ENCODE data around the gene CCSAP. TPM values are rescaled to one million over a fixed set of nuclear protein-coding genes. Genes with fewer than 3 reads are reported as not detected.

Gene CCSAP
- total and polyA plus RNA-seq, 2 of the 13 experiments (the other 11 are each of a cell fraction or from before 2014, with no cell fraction given): 3.7 to 9.0 TPM

DNA sequence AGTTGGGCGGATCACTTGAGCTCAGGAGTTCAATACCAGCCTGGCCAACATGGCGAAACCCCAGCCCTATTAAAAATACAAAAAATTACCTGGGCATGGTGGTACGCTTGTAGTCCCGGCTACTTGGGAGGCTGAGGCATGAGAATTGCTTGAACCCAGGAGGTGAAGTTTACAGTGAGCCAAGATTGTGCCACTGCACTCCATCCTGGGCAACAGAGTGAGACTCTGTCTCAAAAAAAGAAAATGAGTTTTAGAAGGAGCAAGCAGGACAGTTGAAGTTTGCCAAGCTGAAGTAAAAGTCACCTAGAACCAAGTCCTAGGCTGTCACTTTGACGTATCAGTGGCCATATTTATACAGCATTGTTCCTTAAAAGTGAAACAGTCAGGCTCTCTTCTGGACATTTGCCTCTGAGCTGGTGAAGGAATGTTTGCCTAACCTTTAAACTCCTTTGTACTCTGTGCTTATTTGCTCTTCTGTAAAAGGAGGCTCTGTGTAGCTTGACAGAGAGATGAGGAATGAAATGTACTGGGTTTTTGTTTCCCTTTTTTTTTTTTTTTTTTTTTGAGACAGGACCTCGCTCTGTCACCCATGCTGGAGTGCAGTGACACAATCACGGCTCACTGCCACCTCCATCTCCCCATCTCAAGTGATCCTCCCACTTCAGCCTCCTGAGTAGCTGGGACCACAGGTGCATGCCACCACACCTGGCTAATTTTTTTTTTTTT is 69.2 kb downstream of the CCSAP start (continued):
- TF ChIP-seq ZNF570 (CRISPR knock-in tag; IDR thresholded peaks at IDR 0.05; ENCODE audit: borderline replicate concordance): no peak
- TF ChIP-seq NR2F2 (IDR thresholded peaks at IDR 0.05; ENCODE audit: borderline replicate concordance, low read depth): peak; percentile 68
- TF ChIP-seq ZFP36L2 (CRISPR knock-in tag; IDR thresholded peaks at IDR 0.05): no peak
- TF ChIP-seq, protein P1, sequence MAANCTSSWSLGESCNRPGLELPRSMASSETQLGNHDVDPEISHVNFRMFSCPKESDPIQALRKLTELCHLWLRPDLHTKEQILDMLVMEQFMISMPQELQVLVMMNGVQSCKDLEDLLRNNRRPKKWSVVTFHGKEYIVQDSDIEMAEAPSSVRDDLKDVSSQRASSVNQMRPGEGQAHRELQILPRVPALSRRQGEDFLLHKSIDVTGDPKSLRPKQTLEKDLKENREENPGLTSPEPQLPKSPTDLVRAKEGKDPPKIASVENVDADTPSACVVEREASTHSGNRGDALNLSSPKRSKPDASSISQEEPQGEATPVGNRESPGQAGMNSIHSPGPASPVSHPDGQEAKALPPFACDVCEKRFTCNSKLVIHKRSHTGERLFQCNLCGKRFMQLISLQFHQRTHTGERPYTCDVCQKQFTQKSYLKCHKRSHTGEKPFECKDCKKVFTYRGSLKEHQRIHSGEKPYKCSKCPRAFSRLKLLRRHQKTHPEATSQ (CRISPR knock-in tag; IDR thresholded peaks at IDR 0.05; ENCODE audit: borderline replicate concordance): no peak
- no peak for TF ChIP-seq ZC3H13 (CRISPR knock-in tag; IDR thresholded peaks at IDR 0.05)
- TF ChIP-seq, protein P2, sequence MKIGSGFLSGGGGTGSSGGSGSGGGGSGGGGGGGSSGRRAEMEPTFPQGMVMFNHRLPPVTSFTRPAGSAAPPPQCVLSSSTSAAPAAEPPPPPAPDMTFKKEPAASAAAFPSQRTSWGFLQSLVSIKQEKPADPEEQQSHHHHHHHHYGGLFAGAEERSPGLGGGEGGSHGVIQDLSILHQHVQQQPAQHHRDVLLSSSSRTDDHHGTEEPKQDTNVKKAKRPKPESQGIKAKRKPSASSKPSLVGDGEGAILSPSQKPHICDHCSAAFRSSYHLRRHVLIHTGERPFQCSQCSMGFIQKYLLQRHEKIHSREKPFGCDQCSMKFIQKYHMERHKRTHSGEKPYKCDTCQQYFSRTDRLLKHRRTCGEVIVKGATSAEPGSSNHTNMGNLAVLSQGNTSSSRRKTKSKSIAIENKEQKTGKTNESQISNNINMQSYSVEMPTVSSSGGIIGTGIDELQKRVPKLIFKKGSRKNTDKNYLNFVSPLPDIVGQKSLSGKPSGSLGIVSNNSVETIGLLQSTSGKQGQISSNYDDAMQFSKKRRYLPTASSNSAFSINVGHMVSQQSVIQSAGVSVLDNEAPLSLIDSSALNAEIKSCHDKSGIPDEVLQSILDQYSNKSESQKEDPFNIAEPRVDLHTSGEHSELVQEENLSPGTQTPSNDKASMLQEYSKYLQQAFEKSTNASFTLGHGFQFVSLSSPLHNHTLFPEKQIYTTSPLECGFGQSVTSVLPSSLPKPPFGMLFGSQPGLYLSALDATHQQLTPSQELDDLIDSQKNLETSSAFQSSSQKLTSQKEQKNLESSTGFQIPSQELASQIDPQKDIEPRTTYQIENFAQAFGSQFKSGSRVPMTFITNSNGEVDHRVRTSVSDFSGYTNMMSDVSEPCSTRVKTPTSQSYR (CRISPR knock-in tag; IDR thresholded peaks at IDR 0.05; ENCODE audit: borderline replicate concordance): peak; percentile 27; the same call in 1 of the 2 replicates
- TF ChIP-seq ZNF773 (CRISPR knock-in tag; IDR thresholded peaks at IDR 0.05; ENCODE audit: borderline replicate concordance): no peak
- TF ChIP-seq ZNF552 (CRISPR knock-in tag; IDR thresholded peaks at IDR 0.05; ENCODE audit: borderline replicate concordance): no peak
- no peak for TF ChIP-seq GTF3A (CRISPR knock-in tag; conservative IDR thresholded peaks at IDR 0.05)
- TF ChIP-seq, protein P3, sequence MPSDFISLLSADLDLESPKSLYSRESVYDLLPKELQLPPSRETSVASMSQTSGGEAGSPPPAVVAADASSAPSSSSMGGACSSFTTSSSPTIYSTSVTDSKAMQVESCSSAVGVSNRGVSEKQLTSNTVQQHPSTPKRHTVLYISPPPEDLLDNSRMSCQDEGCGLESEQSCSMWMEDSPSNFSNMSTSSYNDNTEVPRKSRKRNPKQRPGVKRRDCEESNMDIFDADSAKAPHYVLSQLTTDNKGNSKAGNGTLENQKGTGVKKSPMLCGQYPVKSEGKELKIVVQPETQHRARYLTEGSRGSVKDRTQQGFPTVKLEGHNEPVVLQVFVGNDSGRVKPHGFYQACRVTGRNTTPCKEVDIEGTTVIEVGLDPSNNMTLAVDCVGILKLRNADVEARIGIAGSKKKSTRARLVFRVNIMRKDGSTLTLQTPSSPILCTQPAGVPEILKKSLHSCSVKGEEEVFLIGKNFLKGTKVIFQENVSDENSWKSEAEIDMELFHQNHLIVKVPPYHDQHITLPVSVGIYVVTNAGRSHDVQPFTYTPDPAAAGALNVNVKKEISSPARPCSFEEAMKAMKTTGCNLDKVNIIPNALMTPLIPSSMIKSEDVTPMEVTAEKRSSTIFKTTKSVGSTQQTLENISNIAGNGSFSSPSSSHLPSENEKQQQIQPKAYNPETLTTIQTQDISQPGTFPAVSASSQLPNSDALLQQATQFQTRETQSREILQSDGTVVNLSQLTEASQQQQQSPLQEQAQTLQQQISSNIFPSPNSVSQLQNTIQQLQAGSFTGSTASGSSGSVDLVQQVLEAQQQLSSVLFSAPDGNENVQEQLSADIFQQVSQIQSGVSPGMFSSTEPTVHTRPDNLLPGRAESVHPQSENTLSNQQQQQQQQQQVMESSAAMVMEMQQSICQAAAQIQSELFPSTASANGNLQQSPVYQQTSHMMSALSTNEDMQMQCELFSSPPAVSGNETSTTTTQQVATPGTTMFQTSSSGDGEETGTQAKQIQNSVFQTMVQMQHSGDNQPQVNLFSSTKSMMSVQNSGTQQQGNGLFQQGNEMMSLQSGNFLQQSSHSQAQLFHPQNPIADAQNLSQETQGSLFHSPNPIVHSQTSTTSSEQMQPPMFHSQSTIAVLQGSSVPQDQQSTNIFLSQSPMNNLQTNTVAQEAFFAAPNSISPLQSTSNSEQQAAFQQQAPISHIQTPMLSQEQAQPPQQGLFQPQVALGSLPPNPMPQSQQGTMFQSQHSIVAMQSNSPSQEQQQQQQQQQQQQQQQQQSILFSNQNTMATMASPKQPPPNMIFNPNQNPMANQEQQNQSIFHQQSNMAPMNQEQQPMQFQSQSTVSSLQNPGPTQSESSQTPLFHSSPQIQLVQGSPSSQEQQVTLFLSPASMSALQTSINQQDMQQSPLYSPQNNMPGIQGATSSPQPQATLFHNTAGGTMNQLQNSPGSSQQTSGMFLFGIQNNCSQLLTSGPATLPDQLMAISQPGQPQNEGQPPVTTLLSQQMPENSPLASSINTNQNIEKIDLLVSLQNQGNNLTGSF (CRISPR knock-in tag; IDR thresholded peaks at IDR 0.05): no peak
- peak; percentile 38; the same call in 1 of the 2 replicates for TF ChIP-seq ZBTB43 (CRISPR knock-in tag; conservative IDR thresholded peaks at IDR 0.05)
- TF ChIP-seq FOXC1 (CRISPR knock-in tag; IDR thresholded peaks at IDR 0.05; ENCODE audit: borderline replicate concordance): no peak
- no peak for TF ChIP-seq ZNF430 (CRISPR knock-in tag; IDR thresholded peaks at IDR 0.05)
